Vagina (tissue), 2 donors: ENCODE data around the gene NFKBIZ.
"Not testable (repeated sequence)": the region's sequence is repeated elsewhere in the genome, so short reads cannot be mapped to it uniquely, and the experiment has no call there.

Experiments
- CTCF ChIP-seq, 3 experiments: fragments of 450-650 bp in 2 of 3; fragments of 200-600 bp in 1 of 3; sonication (generic) in 1 of 3; IDR thresholded peaks; one replicate each; pipeline ENCODE4 v1.5.1; 2017 to 2019; ENCODE audit warnings: antibody characterized with exemption in 3 of 3, mild to moderate bottlenecking in 2 of 3, moderate library complexity in 2 of 3
- POLR2A ChIP-seq, 2 donors: fragments of 450-650 bp; IDR thresholded peaks; one replicate each; pipeline ENCODE4 v1.6.1; 2017; ENCODE audit warnings: antibody characterized with exemption in 2 of 2, mild to moderate bottlenecking in 2 of 2, moderate library complexity in 2 of 2

- TF ChIP-seq POLR2A, CTCF (IDR thresholded peaks at IDR 0.05): not testable (repeated sequence)
Measured at GRCh38 chr3:101864926-101865325, 15.6 kb downstream of the NFKBIZ start.
